Endothelial cell of umbilical vein (primary cell): ENCODE measurements around the gene HPS6. TPM values are rescaled to one million over a fixed set of nuclear protein-coding genes. Genes with fewer than 3 reads are reported as not detected.

ENCODE experiments used
- BruUV-seq: library from RNA; stranded (reverse); fragments of 400-500 nt; replicated peaks from 2 replicates; lab custom pipeline; 2021; lab: Mats Ljungman, UMichigan
- CTCF ChIA-PET: fragments of 300-600, 350-600 bp; sonication (Branson Sonifier 250); formaldehyde crosslinking; loops from one replicate; lab custom pipeline; 2021; ENCODE audit warnings: antibody characterized with exemption, inconsistent platforms; lab: Charles Lee
- POLR2A ChIA-PET: fragments of 300-600, 350-600 bp; sonication (Branson Sonifier 250); formaldehyde crosslinking; loops from one replicate; lab custom pipeline; 2021; ENCODE audit warnings: antibody characterized with exemption, inconsistent platforms; lab: Charles Lee
- DNase-seq: peaks from one replicate; pipeline ENCODE4 v3.0.0-alpha.2; 2011; ENCODE audit warnings: low read depth, low spot score
- FAIRE-seq: peaks from 2 replicates; lab custom pipeline; 2011; peaks lifted over from hg19 to GRCh38; lab: Jason Lieb, UNC
- H2AFZ ChIP-seq: 2 replicates; pipeline ENCODE4 v1.6.0; 2012; ENCODE audit warnings: low read depth, low read length, control low read depth, inconsistent platforms
- H3K27ac ChIP-seq: 2 replicates; pipeline ENCODE4 v1.5.1; 2011; ENCODE audit warnings: low read depth, mild to moderate bottlenecking, control low read depth, low read length, moderate library complexity; ENCODE audit not compliant: insufficient read depth
- H3K27me3 ChIP-seq, 2 experiments: 2 replicates each; pipeline versions ENCODE4 v1.6.0 to v1.6.1; 2011; ENCODE audit warnings: low read length in 2 of 2, mixed read lengths in 1 of 2; ENCODE audit not compliant: control insufficient read depth in 2 of 2, insufficient read depth in 2 of 2
- H3K36me3 ChIP-seq, 2 experiments: 2 replicates in 1 of 2; 3 replicates in 1 of 2; pipeline ENCODE4 v1.5.1; 2011; ENCODE audit warnings: low read length in 2 of 2, mild to moderate bottlenecking in 1 of 2, moderate library complexity in 1 of 2; ENCODE audit not compliant: control insufficient read depth in 2 of 2, insufficient read depth in 2 of 2; ENCODE audit errors: extremely low read depth in 1 of 2
- H3K4me1 ChIP-seq: 3 replicates; pipeline ENCODE4 v1.5.1; 2011; ENCODE audit warnings: mild to moderate bottlenecking, low read length; ENCODE audit not compliant: control insufficient read depth, insufficient read depth; ENCODE audit errors: extremely low read depth
- H3K4me2 ChIP-seq: 2 replicates; pipeline ENCODE4 v1.6.1; 2011; ENCODE audit warnings: low read length, control low read depth, mixed read lengths; ENCODE audit not compliant: insufficient read depth
- H3K4me3 ChIP-seq, 3 experiments: fragments of 200-600 bp in 1 of 3; sonication (generic), shearing (Covaris generic) in 1 of 3; replicated peaks in 1 of 3; 2 replicates each; pipeline ENCODE4 v1.5.1; 2011 to 2016; ENCODE audit warnings: control low read depth in 3 of 3, low read length in 3 of 3, mild to moderate bottlenecking in 2 of 3, inconsistent platforms in 1 of 3, low read depth in 1 of 3, moderate library complexity in 1 of 3; ENCODE audit not compliant: insufficient read depth in 1 of 3
- H3K79me2 ChIP-seq: 2 replicates; pipeline ENCODE4 v1.6.0; 2012; ENCODE audit warnings: low read length, inconsistent platforms; ENCODE audit not compliant: control insufficient read depth, insufficient read depth
- H3K9ac ChIP-seq: replicated peaks from 2 replicates; pipeline ENCODE3; 2011; ENCODE audit warnings: low read length, control low read depth; ENCODE audit not compliant: insufficient read depth; ENCODE audit errors: extremely low read depth
- H3K9me1 ChIP-seq: replicated peaks from 3 replicates; pipeline ENCODE4 v1.6.0; 2011; ENCODE audit warnings: mild to moderate bottlenecking, low read length; ENCODE audit not compliant: control insufficient read depth, insufficient read depth; ENCODE audit errors: extremely low read depth
- H3K9me3 ChIP-seq: replicated peaks from 2 replicates; pipeline ENCODE4 v1.5.1; 2012; ENCODE audit warnings: low read length, inconsistent platforms; ENCODE audit not compliant: control insufficient read depth, insufficient read depth
- H4K20me1 ChIP-seq: replicated peaks from 2 replicates; pipeline ENCODE3; 2011; ENCODE audit warnings: mild to moderate bottlenecking, low read length; ENCODE audit not compliant: control insufficient read depth, insufficient read depth; ENCODE audit errors: extremely low read depth
- EZH2 ChIP-seq: IDR thresholded peaks from 2 replicates; pipeline ENCODE4 v1.6.1; 2012; ENCODE audit warnings: borderline replicate concordance, low read depth, mild to moderate bottlenecking, moderate library complexity, low read length, inconsistent platforms; ENCODE audit not compliant: severe bottlenecking
- GATA2 ChIP-seq: IDR thresholded peaks from 2 replicates; pipeline ENCODE4 v1.7.0; 2011; ENCODE audit warnings: low read depth, mild to moderate bottlenecking, moderate library complexity, mixed read lengths, low read length; ENCODE audit not compliant: insufficient read length, insufficient read depth
- JUN ChIP-seq: IDR thresholded peaks from 2 replicates; pipeline ENCODE4 v1.6.1; 2011; ENCODE audit warnings: borderline replicate concordance, low read depth; ENCODE audit not compliant: insufficient read length, insufficient read depth
- MAX ChIP-seq: IDR thresholded peaks from 2 replicates; pipeline ENCODE4 v1.6.1; 2011; ENCODE audit not compliant: insufficient read depth, insufficient read length
- MYC ChIP-seq: IDR thresholded peaks from one replicate; pipeline ENCODE4 v1.6.1; 2011; ENCODE audit warnings: mild to moderate bottlenecking, low read depth, low read length
- POLR2A ChIP-seq: IDR thresholded peaks from 2 replicates; pipeline ENCODE4 v1.6.1; 2012; ENCODE audit warnings: low read depth, mild to moderate bottlenecking, control low read depth, low read length
- POLR2AphosphoS5 ChIP-seq: IDR thresholded peaks from 2 replicates; pipeline ENCODE4 v1.6.1; 2012; ENCODE audit warnings: low read depth, mild to moderate bottlenecking, control low read depth, low read length, moderate library complexity; ENCODE audit not compliant: insufficient read depth
- dilution Hi-C: fragments of 300-500 bp; cut with MboI; formaldehyde crosslinking; loops from one replicate; pipeline ENCODE4 v1.15.0; 2019; ENCODE audit warnings: low sequenced_read_pairs; ENCODE audit not compliant: extremely low pct_ligation_motif_present
- intact Hi-C: fragments of 100-400 bp; cut with micrococcal nuclease; formaldehyde crosslinking; loops from one replicate; pipeline ENCODE4 v1.10.0; 2022
- polyA plus RNA-seq, 4 experiments: library from polyadenylated mRNA; depleted of rRNA in 3 of 4; stranded (reverse) in 3 of 4; unstranded in 1 of 4; fragments of >200 nt; gene quantifications; 2 replicates each; pipeline versions ENCODE4 v1.2.1 to v1.2.3, GENCODE V29; 2011 to 2012; ENCODE audit warnings: missing spikeins in 1 of 4
- total RNA-seq: library from RNA; stranded (reverse); gene quantifications from 2 replicates; pipeline ENCODE4 v1.2.3, GENCODE V29; 2021
- TF ChIP-seq, protein P1 (sequence below), 2 donors: IDR thresholded peaks; 1 replicate in 1 of 2; 2 replicates in 1 of 2; pipeline ENCODE4 v1.5.1; 2011; ENCODE audit warnings: low read length in 2 of 2, mild to moderate bottlenecking in 2 of 2, moderate library complexity in 2 of 2, control low read depth in 1 of 2, inconsistent platforms in 1 of 2, low read depth in 1 of 2; ENCODE audit not compliant: insufficient read depth in 1 of 2; ENCODE audit errors: extremely low read depth in 1 of 2

HPS6 gene
- total and polyA plus RNA-seq, 2 donors (not counting 3 experiments of a cell fraction or from before 2014, with no cell fraction given): 9.3 to 18.5 TPM

DNA sequence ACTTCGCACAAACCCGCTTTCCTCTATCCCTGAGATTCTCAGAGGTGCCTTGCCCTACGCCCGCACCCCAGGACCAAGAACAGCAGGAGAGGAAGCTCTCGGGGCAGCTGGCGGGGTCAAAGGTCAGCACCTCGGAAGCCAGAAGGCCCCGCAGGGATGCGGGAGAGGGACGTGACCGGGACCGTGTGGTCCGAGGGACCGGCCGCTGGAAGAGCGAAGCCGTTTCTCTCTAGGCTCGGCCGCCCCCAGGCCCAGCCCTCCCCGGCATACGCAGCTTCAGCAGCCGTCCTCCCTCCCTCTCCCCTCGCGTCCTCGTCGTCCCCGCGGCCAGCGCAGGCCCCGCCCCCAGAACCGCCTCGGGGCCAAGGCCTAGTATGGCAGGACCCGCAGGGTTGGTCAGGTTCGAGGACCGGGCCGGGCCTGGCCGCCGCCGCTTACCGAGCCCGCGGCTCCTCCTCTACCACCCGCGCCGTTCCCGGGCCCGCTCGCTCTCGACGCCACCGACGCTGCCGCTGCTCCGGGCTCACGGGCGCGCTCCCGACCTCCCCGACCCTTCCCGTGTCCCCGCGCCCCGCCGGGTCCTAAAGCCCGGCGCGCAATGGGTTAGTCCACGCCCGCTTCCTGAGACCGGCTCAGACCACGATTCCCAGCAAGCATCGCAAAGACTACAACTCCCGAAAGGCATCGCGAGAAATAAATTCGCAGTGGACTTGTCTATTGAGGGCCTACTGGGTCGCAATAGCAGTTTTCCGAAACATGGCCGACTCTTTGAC, 9.3 kb upstream of the HPS6 start, which contains the start of gene ARMH3:
TSS of gene ARMH3 (minus strand) at position 527 of the 773 bp plus-strand sequence. CDS start 16,059 bp downstream, outside the sequence.
- peak within 1 kb of the TSS; percentile 30 to 90 (median 71) for H3K4me3 ChIP-seq
- ChIA-PET CTCF (interaction anchor here (0.8 to 2.9 kb wide), 6 partner anchors 10 to 238 kb away, joined by 3 to 11 read pairs (median 5); partner anchors contain the start of gene OGA), POLR2A (interaction anchor here (0.6 kb wide), 1 partner anchor 81 kb away, joined by 3 read pairs; no protein-coding TSS in a partner anchor)
- BruUV-seq: no TSS peak
- peaks cover 2% of the 10 kb centered on the region for H4K20me1 ChIP-seq
- H3K36me3 ChIP-seq: no peaks in the 10 kb centered on the region
- dilution Hi-C loops (no loop called here), intact Hi-C loops (loop anchor here (1.0 to 2.0 kb wide), 2 partner anchors 9 to 237 kb away; partner anchors contain the start of genes HPS6 and OGA)
- H3K27me3 ChIP-seq: no peaks in the 10 kb centered on the region
- FAIRE-seq (peak; percentile 99), DNase-seq (peak; percentile 97)
- TF ChIP-seq POLR2AphosphoS5 (peak; percentile 73), MYC (no peak), MAX (no peak), POLR2A (peak; percentile 56), GATA2 (no peak), JUN (no peak), EZH2 (no peak)
- TF ChIP-seq, protein P1, sequence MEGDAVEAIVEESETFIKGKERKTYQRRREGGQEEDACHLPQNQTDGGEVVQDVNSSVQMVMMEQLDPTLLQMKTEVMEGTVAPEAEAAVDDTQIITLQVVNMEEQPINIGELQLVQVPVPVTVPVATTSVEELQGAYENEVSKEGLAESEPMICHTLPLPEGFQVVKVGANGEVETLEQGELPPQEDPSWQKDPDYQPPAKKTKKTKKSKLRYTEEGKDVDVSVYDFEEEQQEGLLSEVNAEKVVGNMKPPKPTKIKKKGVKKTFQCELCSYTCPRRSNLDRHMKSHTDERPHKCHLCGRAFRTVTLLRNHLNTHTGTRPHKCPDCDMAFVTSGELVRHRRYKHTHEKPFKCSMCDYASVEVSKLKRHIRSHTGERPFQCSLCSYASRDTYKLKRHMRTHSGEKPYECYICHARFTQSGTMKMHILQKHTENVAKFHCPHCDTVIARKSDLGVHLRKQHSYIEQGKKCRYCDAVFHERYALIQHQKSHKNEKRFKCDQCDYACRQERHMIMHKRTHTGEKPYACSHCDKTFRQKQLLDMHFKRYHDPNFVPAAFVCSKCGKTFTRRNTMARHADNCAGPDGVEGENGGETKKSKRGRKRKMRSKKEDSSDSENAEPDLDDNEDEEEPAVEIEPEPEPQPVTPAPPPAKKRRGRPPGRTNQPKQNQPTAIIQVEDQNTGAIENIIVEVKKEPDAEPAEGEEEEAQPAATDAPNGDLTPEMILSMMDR (IDR thresholded peaks at IDR 0.05; ENCODE audit: extremely low read depth in 1 of 2, insufficient read depth in 1 of 2, low read depth in 1 of 2, low read length in 2 of 2): no peak
- peak within 1 kb of the TSS; percentile 29 for H3K27ac ChIP-seq
- peak within 1 kb of the TSS; percentile 59 for H2AFZ ChIP-seq
- peaks cover 15% of the 10 kb centered on the region for H3K79me2 ChIP-seq
- H3K9ac ChIP-seq: peak within 1 kb of the TSS; percentile 74
- H3K9me3 ChIP-seq: no peaks in the 10 kb centered on the region
- H3K4me2 ChIP-seq: peak within 1 kb of the TSS; percentile 96
- peaks cover 8% of the 10 kb centered on the region for H3K4me1 ChIP-seq
- no peaks in the 10 kb centered on the region for H3K9me1 ChIP-seq
